Myocyte (in vitro differentiated cells): ENCODE measurements around the gene FAM168B. TPM values are rescaled to one million over a fixed set of nuclear protein-coding genes. Genes with fewer than 3 reads are reported as not detected.

Source experiments
- DNase-seq: peaks from one replicate; pipeline ENCODE4 v3.0.0-alpha.2; 2012; ENCODE audit warnings: low read depth
- total RNA-seq: library from RNA; depleted of rRNA; stranded (reverse); fragments of >200 nt; gene quantifications from 2 replicates; pipeline ENCODE4 v1.2.3, GENCODE V29; 2014

Gene FAM168B
- total RNA-seq, 1 donor from 2014 or later = 168 TPM

- DNase-seq = no peak
These were observed 65.4 kb downstream of the FAM168B start for GRCh38 chr2:131027566-131028528.

GRCh38 chr2:131026919-131027318 lies 66.3 kb downstream of the FAM168B start:
- DNase-seq = no peak

- DNase-seq = peak; percentile 63
These were observed 69.5 kb downstream of the FAM168B start for GRCh38 chr2:131023758-131024157.

- DNase-seq = no peak
These were observed 70.5 kb downstream of the FAM168B start for GRCh38 chr2:131022731-131023130.

- no peak for DNase-seq
These were observed 76.2 kb downstream of the FAM168B start for GRCh38 chr2:131016826-131017741.

GRCh38 chr2:131015764-131016163 lies 77.5 kb downstream of the FAM168B start:
- no peak for DNase-seq

GRCh38 chr2:131014141-131014540 lies 79.1 kb downstream of the FAM168B start:
- no peak for DNase-seq

GRCh38 chr2:131011486-131011885 lies 81.8 kb downstream of the FAM168B start:
- DNase-seq = no peak

GRCh38 chr2:131010566-131010965 lies 82.7 kb downstream of the FAM168B start:
- DNase-seq = no peak

GRCh38 chr2:131009713-131010475 lies 83.4 kb downstream of the FAM168B start:
- no peak for DNase-seq

GRCh38 chr2:131008967-131009366 lies 84.3 kb downstream of the FAM168B start:
- DNase-seq = no peak

- no peak for DNase-seq
These were observed 86.7 kb downstream of the FAM168B start for GRCh38 chr2:131006561-131006960.

GRCh38 chr2:131005216-131005935 lies 87.9 kb downstream of the FAM168B start:
- no peak for DNase-seq

- no peak for DNase-seq
These were observed 88.6 kb downstream of the FAM168B start for GRCh38 chr2:131004446-131005209.

GRCh38 chr2:130998561-130998960 lies 94.7 kb downstream of the FAM168B start:
- DNase-seq = no peak
